Measurements from ENCODE around the gene ATP2A1.

Gene ATP2A1

GRCh38 chr16:28879841-28880588, 1.7 kb downstream of the ATP2A1 start (continued):
- peak; percentile 52; the same call in 1 of the 2 replicates for TF ChIP-seq PRDM10 (tag by site-specific recombination; IDR thresholded peaks at IDR 0.05)
- peak; percentile 43; the same call in 1 of the 2 replicates for TF ChIP-seq ZNF391 (tag by site-specific recombination; IDR thresholded peaks at IDR 0.05; ENCODE audit: borderline replicate concordance, low read depth)
- TF ChIP-seq ZNF114 (tag by site-specific recombination; IDR thresholded peaks at IDR 0.05): no peak
- TF ChIP-seq ZNF76 (tag by site-specific recombination; IDR thresholded peaks at IDR 0.05; ENCODE audit: borderline replicate concordance, low read depth): peak; percentile 66; the same call in 1 of the 2 replicates
- TF ChIP-seq WT1 (tag by site-specific recombination; IDR thresholded peaks at IDR 0.05): peak; percentile 77
- no peak for TF ChIP-seq REPIN1 (tag by site-specific recombination; IDR thresholded peaks at IDR 0.05; ENCODE audit: low read depth)
- TF ChIP-seq BCL11B (tag by site-specific recombination; IDR thresholded peaks at IDR 0.05; ENCODE audit: low read depth): no peak
- no peak for TF ChIP-seq RBAK (tag by site-specific recombination; IDR thresholded peaks at IDR 0.05)
- peak; percentile 71 for TF ChIP-seq ZFHX2 (tag by site-specific recombination; conservative IDR thresholded peaks at IDR 0.05)
- TF ChIP-seq OSR2 (tag by site-specific recombination; IDR thresholded peaks at IDR 0.05): peak; percentile 68; the same call in 1 of the 2 replicates
- TF ChIP-seq SP2 (tag by site-specific recombination; IDR thresholded peaks at IDR 0.05): peak; percentile 79
- TF ChIP-seq ZBTB21 (tag by site-specific recombination; IDR thresholded peaks at IDR 0.05): no peak
- peak; percentile 91 for TF ChIP-seq EGR2 (tag by site-specific recombination; IDR thresholded peaks at IDR 0.05; ENCODE audit: low read depth)
- TF ChIP-seq ZBTB48 (tag by site-specific recombination; IDR thresholded peaks at IDR 0.05): peak; percentile 92
- peak; percentile 47 for TF ChIP-seq ZFP69B (tag by site-specific recombination; IDR thresholded peaks at IDR 0.05)
- TF ChIP-seq KLF8 (tag by site-specific recombination; IDR thresholded peaks at IDR 0.05): peak; percentile 47; the same call in 1 of the 2 replicates
- peak; percentile 79 for TF ChIP-seq SP3 (tag by site-specific recombination; IDR thresholded peaks at IDR 0.05)
- TF ChIP-seq ZNF513 (tag by site-specific recombination; IDR thresholded peaks at IDR 0.05): peak; percentile 54
- TF ChIP-seq ZNF610 (tag by site-specific recombination; IDR thresholded peaks at IDR 0.05; ENCODE audit: borderline replicate concordance): no peak
- no peak for TF ChIP-seq ATF2 (tag by site-specific recombination; IDR thresholded peaks at IDR 0.05; ENCODE audit: low read depth)
- TF ChIP-seq KLF9 (tag by site-specific recombination; IDR thresholded peaks at IDR 0.05; ENCODE audit: low read depth): peak; percentile 50
- TF ChIP-seq ZNF2 (tag by site-specific recombination; IDR thresholded peaks at IDR 0.05): peak; percentile 82
- peak; percentile 84 for TF ChIP-seq ZBTB20 (tag by site-specific recombination; IDR thresholded peaks at IDR 0.05)
- TF ChIP-seq IKZF3 (tag by site-specific recombination; IDR thresholded peaks at IDR 0.05): peak; percentile 81
- peak; percentile 80 for TF ChIP-seq KLF10 (tag by site-specific recombination; IDR thresholded peaks at IDR 0.05)
- peak; percentile 89 for TF ChIP-seq HIC1 (tag by site-specific recombination; IDR thresholded peaks at IDR 0.05)
- peak; percentile 45 for TF ChIP-seq ZNF629 (tag by site-specific recombination; IDR thresholded peaks at IDR 0.05)
- peak; percentile 20; the same call in 1 of the 2 replicates for TF ChIP-seq ZNF341 (tag by site-specific recombination; IDR thresholded peaks at IDR 0.05; ENCODE audit: low read depth)
- TF ChIP-seq ZBTB7A (tag by site-specific recombination; IDR thresholded peaks at IDR 0.05; ENCODE audit: low read depth): 0 out of 2 replicates have a peak, but pooled peaks have one; percentile 67
- TF ChIP-seq ZIC2 (tag by site-specific recombination; IDR thresholded peaks at IDR 0.05): peak; percentile 94
- peak; percentile 92 for TF ChIP-seq GLIS2 (tag by site-specific recombination; IDR thresholded peaks at IDR 0.05)
- TF ChIP-seq ZNF24 (tag by site-specific recombination; IDR thresholded peaks at IDR 0.05): peak; percentile 76; the same call in 1 of the 2 replicates
